GM18519 (cell line): ENCODE results near the gene WDFY4.

Source experiments
- ATAC-seq: cut with Tn5 transposase; IDR thresholded peaks from one replicate; pipeline ENCODE4 v1.9.1; 2021; ENCODE audit warnings: mild to moderate bottlenecking, moderate library complexity; ENCODE audit not compliant: unreplicated experiment, low FRiP score

WDFY4 gene

DNA sequence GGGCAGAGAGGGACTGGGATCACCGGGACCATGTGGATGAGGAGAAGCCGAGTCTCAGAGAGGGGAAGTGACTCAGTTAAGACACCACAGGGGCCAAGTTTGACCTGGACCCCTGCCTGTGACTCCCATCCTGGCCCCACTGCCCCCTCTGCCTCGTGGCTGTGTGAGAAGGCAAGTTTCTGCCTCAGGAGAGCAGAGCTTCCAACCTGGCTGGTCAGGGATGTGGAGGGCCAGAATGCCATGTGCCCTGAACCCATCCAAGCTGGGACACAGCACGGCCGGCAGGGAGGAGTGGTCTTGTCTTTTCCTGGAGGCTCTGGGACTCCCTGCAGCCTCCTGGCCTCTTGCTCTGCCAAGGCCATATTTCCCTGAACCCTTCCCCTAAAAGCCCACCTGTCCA, 19.5 kb downstream of the WDFY4 start:
- ATAC-seq: no peak

DNA sequence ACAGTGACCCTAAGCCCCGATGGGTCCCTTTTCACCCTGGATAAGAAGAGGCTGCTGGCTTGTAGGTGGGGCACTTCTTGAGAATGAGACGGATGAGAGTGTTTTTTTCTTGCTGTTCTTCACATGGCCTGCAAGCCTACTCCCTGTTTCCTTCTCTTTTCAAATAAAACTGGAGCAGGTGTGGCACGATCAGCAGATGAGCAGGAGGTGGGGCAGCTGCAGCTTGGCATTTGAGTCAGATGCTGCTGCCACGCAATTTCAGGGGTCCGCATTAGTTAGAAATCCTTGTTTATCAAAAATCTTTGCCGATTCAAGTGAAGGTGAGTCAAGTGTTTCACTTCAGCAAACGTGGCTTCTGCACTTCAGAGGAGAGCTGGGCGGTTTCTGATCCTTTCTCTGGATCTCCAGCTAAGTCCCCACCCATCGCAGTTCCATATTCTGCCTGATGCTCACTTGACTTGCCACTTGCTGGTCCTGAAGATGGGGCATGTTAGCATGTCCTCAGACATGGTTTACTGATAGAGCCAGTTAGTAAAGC, 20.8 kb downstream of the WDFY4 start:
- no peak for ATAC-seq

- ATAC-seq: no peak
Measured at GRCh38 chr10:48707472-48707871, 22.8 kb downstream of the WDFY4 start.

GRCh38 chr10:48708144-48708543, 23.5 kb downstream of the WDFY4 start:
- no peak for ATAC-seq

DNA sequence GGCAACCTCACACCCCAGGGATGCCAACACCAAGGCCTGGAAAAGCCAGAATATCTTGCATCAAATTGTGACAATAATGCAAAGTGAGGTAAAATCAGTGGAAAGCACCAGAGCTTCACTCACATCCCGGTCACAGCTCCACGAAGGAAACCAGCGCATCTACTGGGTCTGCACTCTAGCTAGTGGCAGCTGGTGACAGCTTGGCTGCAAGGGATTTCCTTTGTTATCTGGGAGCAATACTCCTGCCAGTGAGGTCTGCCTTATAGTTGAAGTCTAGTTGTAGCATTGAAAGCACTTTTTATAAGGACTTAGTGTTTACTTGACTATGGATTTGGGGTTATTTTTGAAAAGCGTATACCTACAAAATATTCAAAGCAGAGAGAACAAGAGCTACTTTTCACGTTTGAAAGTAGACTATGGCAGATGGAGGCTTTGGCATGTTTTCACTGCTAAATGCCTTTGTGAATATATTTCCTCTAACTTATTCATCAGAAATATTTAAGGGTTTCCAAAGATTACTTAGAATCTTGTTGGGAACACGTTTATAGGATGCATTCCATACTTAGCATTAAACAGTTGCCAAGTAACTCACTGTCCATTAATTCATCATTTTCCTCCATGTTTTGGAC, 26.1 kb downstream of the WDFY4 start:
- no peak for ATAC-seq

DNA sequence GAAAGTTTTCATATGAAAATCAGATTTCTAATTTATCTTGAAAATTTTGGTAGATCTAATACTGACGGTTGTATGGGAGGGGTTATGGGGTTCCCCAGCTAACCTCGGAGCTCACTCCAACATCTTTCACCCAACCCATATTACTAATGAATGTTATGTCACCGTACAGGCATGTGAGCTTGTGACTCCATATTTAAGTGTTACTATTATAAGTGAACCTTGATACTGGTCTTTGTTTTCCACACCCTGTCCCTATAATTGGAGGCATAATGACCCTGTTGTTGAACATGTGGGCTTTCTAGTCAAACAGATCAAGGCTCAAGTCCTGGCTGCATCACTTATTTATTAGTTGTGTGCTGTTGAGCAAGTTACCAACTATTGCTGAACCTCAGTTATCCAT, 27.2 kb downstream of the WDFY4 start:
- no peak for ATAC-seq

DNA sequence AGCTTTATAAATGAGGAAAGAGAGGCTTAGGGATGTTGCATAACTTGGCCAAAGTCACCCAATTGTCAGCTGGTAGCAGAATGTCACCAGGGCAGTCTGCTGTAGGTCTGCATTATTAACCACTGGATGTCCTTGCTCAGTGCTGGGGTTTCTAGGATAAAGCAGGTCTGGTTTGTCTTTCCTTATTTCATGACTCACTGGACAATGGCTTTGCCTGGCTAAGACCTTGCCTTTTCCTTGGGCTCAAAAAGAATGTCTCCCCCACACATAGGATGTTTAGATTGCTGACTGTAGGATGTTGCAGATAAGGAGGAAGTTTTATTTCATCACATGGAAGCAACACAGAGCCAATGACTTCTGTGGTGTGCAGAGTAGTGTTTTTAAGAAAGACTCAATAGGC, 29.4 kb downstream of the WDFY4 start:
- ATAC-seq: no peak

GRCh38 chr10:48716416-48716815, 31.7 kb downstream of the WDFY4 start:
- no peak for ATAC-seq

GRCh38 chr10:48720611-48721010, 35.9 kb downstream of the WDFY4 start:
- no peak for ATAC-seq

DNA sequence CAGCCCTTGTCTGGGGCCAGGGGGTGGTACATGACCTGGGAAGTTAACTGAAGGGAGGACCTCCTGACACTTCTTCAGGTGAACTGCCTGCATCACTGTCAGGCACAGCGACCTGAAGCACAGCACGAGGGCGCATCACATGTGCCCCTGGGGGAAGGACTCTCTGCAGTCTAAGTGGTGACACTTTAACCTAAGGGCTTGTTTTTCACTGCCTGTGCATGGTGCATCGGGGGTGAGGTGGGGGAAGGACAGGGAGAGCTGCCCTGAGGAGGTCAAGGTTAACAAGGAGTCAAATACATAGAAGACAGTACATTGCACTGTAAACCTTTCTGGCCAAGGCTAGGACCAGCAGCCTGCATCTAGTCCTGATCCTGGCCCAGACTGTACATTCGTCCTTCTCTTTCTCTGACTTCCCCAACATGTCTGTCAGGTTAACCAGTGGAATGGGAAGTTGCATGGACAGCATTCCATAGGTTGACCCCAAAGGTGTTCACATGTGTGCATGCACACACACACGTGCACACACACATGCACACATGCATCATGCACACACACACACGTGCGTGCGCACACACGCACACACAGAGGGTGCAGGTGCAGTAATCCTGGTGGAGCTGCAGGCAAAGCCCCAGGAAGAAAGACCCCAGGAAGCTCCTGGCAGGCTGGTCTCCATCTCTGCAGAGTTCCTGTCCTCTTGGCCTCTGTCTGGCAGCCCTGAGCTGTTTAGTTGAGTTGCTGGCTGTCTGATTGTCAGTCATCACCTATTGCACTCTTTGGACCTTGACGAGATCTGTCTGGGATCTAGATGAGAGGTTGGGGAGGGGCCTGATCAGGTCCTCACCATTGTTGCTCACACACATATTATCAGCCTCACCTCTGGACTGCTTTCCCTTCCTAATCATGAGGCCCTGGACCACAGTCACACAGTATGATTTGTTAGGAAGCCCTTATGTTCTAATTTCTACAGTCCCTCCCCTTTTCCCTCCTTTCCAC, 37.8 kb downstream of the WDFY4 start:
- ATAC-seq: no peak

DNA sequence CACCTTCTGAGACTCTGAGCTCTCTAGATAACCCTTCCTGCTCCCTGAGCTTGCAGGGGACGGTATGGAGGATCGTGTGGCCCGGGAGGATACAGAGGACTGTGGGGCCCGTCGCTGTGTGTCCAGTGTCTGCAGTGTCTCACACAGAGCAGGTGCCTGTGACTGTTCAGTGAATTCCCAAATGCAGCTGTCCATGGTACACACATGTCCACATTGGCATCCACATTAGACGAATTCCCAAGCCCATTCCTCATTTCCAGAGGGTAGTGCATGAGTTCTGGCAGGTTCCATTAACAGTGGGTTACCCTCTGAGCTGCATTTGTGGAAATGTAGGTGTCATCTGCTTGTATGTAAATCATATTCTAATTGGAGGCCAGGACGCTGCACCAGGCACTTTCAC, 39.5 kb downstream of the WDFY4 start:
- ATAC-seq: no peak

DNA sequence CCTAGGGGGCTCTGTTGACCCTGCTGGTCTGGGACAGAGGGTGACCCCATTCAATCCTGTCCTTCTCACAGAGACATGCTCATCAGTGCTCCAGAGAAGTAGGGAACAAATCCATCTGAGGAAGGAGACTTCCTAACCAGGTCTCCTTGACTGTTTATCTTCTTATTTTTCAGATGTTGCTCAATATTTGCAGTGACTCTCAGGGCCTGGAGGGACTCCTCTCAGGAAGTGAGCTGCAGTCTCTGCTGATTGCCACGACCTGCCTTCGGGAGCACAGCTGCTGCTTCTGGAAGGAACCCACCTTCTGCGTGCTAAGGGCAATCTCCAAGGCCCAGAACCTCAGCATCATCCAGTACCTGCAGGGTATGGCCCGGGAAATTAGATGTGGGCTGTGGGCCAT, 41.0 kb downstream of the WDFY4 start:
- no peak for ATAC-seq

DNA sequence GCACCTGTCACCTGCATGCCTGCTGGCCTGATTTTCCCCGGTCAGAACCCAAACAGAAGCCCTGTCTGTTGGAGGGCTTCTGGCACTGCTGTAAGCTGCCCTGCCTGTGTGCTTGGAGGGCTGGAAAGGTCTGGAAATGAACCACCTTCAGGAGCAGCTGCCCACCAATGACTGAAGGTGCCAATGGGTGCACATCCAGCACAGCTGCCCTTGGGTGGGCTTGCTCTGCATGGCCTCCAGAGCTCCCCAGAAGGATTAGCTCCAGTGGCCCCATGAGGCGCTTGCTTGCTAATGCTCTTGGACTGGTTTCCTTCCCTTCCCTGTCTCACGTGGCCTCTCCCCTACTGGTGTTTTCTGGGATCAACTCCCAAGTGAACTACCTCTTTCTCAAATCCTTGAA, 43.2 kb downstream of the WDFY4 start:
- ATAC-seq: no peak

DNA sequence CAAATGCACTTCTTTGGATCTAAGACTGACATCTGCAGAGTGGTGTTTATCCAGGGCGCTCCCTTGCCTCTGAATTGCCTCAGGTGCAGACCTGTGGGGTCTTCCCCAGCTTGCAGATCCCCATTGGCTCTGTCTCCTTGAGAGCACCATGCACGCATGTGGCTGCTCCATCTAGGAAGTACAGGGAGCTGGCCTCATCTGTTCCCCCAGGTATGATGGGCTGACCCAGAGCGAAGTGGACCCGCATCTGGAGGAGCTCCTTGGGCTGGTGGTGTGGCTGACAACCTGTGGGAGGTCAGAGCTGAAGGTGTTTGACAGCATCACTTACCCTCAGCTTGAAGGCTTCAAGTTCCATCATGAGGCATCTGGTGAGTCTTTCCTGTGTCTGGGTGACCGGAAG, 44.5 kb downstream of the WDFY4 start:
- ATAC-seq: no peak

GRCh38 chr10:48729941-48730457, 45.3 kb downstream of the WDFY4 start:
- ATAC-seq: no peak

GRCh38 chr10:48731141-48731540, 46.5 kb downstream of the WDFY4 start:
- no peak for ATAC-seq

DNA sequence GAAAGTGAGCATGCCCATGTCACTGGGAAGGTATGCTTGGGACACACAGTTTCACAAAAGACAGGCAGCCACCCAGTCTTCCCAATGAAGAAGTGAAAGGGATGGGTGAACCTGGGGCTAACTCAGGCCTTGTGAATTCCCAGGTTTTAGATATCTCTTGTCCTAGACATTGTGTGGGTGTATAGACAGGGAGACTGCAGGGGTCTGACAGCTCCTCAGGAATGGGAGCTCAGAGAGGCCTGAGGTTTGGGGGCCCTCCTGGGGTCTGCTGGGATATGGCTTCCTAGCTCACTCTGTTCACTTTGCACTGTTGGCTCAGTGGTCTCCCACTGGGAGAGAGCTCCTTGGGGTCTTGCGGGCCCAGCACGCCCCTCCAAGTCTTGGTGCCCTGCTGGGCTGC, 47.0 kb downstream of the WDFY4 start:
- ATAC-seq: no peak

GRCh38 chr10:48733329-48733728, 48.7 kb downstream of the WDFY4 start:
- no peak for ATAC-seq

- ATAC-seq: no peak
Measured at GRCh38 chr10:48735836-48736390, 51.2 kb downstream of the WDFY4 start.

DNA sequence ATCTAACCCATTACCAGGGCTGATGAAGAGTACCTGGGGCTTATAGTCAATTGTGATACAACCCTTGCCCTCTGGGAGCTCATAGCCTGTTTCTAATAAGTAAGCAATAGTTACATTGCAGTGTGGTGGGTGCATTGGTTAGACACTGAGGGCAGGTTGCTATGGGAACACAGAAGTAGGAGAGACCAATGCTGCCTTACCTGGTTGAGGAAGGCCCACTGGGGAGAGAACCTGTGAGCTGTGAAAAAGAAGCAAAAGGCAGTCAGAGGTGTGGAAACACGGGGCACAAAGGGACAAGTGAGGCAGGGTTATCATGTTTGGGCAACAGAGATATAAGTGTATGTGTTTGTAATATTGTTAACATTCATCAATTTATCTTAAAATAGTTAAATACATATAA, 51.9 kb downstream of the WDFY4 start:
- no peak for ATAC-seq

DNA sequence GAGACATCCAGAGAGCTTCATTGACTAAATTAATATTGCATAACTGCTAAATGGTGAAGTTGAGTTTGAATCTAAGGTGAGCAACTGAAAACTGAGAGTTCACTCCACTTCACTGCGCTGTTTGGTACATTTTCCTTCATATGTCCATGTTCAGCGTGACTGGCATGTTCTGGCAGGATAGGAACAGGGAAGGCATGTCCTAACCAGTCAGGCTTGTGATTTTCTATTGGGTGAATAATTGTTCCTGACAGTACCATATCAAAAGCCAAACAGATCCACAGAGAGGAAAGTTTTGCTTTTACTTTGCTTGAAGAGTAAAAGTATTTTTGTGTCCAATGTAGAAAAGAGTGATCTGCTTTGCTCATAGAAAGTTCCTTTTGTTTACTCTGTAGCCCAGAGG, 53.2 kb downstream of the WDFY4 start:
- no peak for ATAC-seq
